GM19240 (cell line): ENCODE measurements around the gene C9orf43.
"Not testable (repeated sequence)": the region's sequence is repeated elsewhere in the genome, so short reads cannot be mapped to it uniquely, and the experiment has no call there.

Source experiments
- DNase-seq: peaks from one replicate; pipeline ENCODE4 v3.0.0; 2011; ENCODE audit warnings: low spot score; ENCODE audit not compliant: insufficient read length

Gene C9orf43

GRCh38 chr9:113416149-113416721 is 5.7 kb downstream of the C9orf43 start:
- peak; percentile 45 for DNase-seq

GRCh38 chr9:113417370-113417769 is 6.8 kb downstream of the C9orf43 start:
- no peak for DNase-seq

GRCh38 chr9:113421726-113422125 is 11.2 kb downstream of the C9orf43 start:
- DNase-seq, result no peak

GRCh38 chr9:113425072-113425471 is 14.5 kb downstream of the C9orf43 start:
- no peak for DNase-seq

- DNase-seq, result no peak
Measured at GRCh38 chr9:113426701-113427100, 16.2 kb downstream of the C9orf43 start.

GRCh38 chr9:113427629-113428028 is 17.1 kb downstream of the C9orf43 start:
- no peak for DNase-seq

GRCh38 chr9:113428062-113428615 is 17.6 kb downstream of the C9orf43 start:
- no peak for DNase-seq

GRCh38 chr9:113431191-113431590 is 20.6 kb downstream of the C9orf43 start:
- DNase-seq, result no peak

- DNase-seq, result no peak
Measured at GRCh38 chr9:113436728-113437515, 26.4 kb downstream of the C9orf43 start.

GRCh38 chr9:113437716-113438115 is 27.2 kb downstream of the C9orf43 start:
- DNase-seq, result not testable (repeated sequence)

- no peak for DNase-seq
Measured at GRCh38 chr9:113444736-113445135, 34.2 kb downstream of the C9orf43 start.

- peak; percentile 45 for DNase-seq
Measured at GRCh38 chr9:113446323-113446740, 35.8 kb downstream of the C9orf43 start.

GRCh38 chr9:113449376-113449775 is 38.8 kb downstream of the C9orf43 start:
- DNase-seq, result no peak

- DNase-seq, result no peak
Measured at GRCh38 chr9:113452113-113452605, 41.6 kb downstream of the C9orf43 start.

- DNase-seq, result no peak
Measured at GRCh38 chr9:113454914-113455761, 44.6 kb downstream of the C9orf43 start.

GRCh38 chr9:113456235-113456634 is 45.7 kb downstream of the C9orf43 start:
- no peak for DNase-seq

- DNase-seq, result no peak
Measured at GRCh38 chr9:113461285-113461684, 50.7 kb downstream of the C9orf43 start.

GRCh38 chr9:113461943-113462342 is 51.4 kb downstream of the C9orf43 start:
- no peak for DNase-seq

- no peak for DNase-seq
Measured at GRCh38 chr9:113462781-113463286, 52.3 kb downstream of the C9orf43 start.

- DNase-seq, result no peak
Measured at GRCh38 chr9:113463418-113464285, 53.1 kb downstream of the C9orf43 start, which contains the start of gene RGS3. Gene RGS3 (plus strand): TSS chr9:113463727. CDS start chr9:113463803, 76 bp downstream.
